ENCODE data around the gene CCDC59. TPM values are rescaled to one million over a fixed set of nuclear protein-coding genes. Genes with fewer than 3 reads are reported as not detected.
A peak's percentile ranks its signal among the peaks of the same experiment; 100 is the strongest.

Gene CCDC59, protein sequence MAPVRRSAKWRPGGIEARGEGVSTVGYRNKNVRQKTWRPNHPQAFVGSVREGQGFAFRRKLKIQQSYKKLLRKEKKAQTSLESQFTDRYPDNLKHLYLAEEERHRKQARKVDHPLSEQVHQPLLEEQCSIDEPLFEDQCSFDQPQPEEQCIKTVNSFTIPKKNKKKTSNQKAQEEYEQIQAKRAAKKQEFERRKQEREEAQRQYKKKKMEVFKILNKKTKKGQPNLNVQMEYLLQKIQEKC
- total RNA-seq (2012; rRNA removed) = 40.4 and 67.2 TPM in 2 replicates

DNA sequence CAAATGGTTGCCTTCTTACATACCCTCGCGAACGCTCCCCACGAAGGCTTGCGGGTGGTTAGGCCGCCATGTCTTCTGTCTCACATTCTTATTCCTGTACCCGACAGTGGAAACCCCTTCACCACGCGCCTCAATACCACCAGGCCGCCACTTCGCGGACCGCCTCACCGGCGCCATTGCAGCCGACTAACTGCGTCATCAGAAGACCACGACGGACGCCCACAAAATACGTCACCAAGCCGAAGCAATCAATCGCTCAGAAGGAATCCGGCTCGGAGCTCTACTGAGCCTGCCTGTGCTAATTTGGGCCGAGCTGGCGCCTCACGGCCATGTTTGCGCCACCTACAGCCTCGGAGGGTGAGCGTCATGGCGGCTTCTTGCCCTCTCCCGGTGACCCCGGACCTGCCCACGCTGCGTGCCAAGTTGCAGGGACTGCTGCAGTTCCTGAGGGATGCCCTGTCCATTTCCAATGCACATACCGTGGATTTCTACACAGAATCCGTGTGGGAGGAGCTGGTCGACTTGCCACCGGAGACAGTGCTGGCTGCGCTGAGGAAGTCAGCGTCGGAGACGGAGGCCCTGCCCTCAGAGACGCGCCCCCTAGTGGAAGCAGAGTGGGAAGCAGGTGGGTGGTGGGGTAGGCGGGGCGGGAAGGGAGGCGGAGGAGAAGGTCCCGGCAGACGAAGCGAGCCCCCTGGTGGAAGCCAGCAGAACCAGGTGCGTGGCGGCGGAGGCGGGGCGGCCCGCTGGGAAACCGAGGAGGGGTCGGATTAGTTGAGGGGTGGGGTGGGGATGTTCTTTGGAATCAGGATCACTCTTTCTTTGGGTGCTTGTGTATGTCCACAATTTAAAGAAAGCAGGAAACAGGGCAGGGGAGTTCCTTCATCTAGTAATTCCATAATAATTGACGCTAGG, at the start of gene CCDC59, which contains the start of gene METTL25:
Gene CCDC59, minus strand, starts transcription at position 188 of the 915 bp plus-strand sequence. Its CDS starts 11 bp downstream, at position 177.
Gene METTL25, plus strand, starts transcription at position 330 of the 915 bp plus-strand sequence. Its CDS starts 37 bp downstream, at position 367.
- Histone ChIP-seq H3K4me1 (ENCODE audit: control insufficient read depth, insufficient read depth, low read length) (peaks cover 13% of the 10 kb centered on the region), H3K27me3 (ENCODE audit: control insufficient read depth, insufficient read depth, low read length) (no peaks in the 10 kb centered on the region), H3K4me3 (ENCODE audit: low read length) (peak within 1 kb of the TSS; percentile 90), H3K9me3 (replicated peaks; ENCODE audit: low read length) (no peaks in the 10 kb centered on the region), H3K36me3 (ENCODE audit: insufficient read depth, low read length) (peaks cover 22% of the 10 kb centered on the region), H3K4me2 (ENCODE audit: low read length) (peak within 1 kb of the TSS; percentile 81), H3K9ac (ENCODE audit: low read depth, low read length) (peak within 1 kb of the TSS; percentile 95)

DNA sequence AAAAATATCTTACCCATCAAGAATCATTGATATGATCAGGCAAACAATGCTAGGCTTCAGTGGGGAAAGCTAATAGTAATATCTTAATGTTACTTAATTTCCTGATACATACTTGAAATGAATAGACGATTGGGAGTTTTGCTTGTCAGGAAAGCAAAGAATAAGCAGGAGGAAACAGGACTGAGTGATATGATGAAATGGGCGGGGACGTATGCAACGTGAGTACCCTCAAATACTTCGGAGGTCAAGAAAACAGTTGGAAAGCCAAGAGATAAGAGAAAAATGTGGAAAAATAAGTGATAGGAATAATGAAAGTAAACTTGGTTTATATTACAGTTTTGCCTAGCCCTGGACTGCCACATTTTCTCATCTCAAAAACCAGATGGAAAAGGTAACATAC, 49.3 kb upstream of the CCDC59 start:
- H3K36me3 ChIP-seq (ENCODE audit: insufficient read depth, low read length) = no peaks in the 10 kb centered on the region
- no peaks in the 10 kb centered on the region for H3K9me3 ChIP-seq (replicated peaks; ENCODE audit: low read length)
- H3K4me3 ChIP-seq (ENCODE audit: low read length) = no peak overlapping the region
- H3K27me3 ChIP-seq (ENCODE audit: control insufficient read depth, insufficient read depth, low read length) = no peaks in the 10 kb centered on the region
- H3K4me1 ChIP-seq (ENCODE audit: control insufficient read depth, insufficient read depth, low read length) = peaks cover 12% of the 10 kb centered on the region
- no peak overlapping the region for H3K4me2 ChIP-seq (ENCODE audit: low read length)
- H3K9ac ChIP-seq (ENCODE audit: low read depth, low read length) = no peak overlapping the region

DNA sequence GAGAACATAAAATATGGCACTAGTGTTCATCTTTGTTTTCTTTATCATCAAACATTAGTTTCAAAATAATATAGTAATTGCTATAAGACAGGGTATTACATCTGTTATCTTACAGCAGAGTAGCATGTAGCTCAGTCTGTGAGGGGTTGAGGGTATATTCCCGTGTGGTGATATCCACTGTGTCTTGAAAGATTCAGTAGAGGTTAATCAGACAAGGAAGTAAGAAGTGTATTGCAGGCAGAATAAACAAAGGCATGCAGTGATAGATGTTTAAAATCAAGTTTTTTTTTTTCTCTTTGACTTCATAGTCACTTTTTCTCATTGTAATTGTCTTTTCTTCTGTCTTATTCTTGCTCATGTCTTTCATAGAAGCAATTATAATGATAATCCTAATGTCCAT, 48.5 kb upstream of the CCDC59 start:
- H3K9ac ChIP-seq (ENCODE audit: low read depth, low read length) = no peak overlapping the region
- H3K27me3 ChIP-seq (ENCODE audit: control insufficient read depth, insufficient read depth, low read length) = no peaks in the 10 kb centered on the region
- H3K4me2 ChIP-seq (ENCODE audit: low read length) = no peak overlapping the region
- H3K4me3 ChIP-seq (ENCODE audit: low read length) = no peak overlapping the region
- H3K36me3 ChIP-seq (ENCODE audit: insufficient read depth, low read length) = no peaks in the 10 kb centered on the region
- H3K4me1 ChIP-seq (ENCODE audit: control insufficient read depth, insufficient read depth, low read length) = peaks cover 5% of the 10 kb centered on the region
- H3K9me3 ChIP-seq (replicated peaks; ENCODE audit: low read length) = no peaks in the 10 kb centered on the region

DNA sequence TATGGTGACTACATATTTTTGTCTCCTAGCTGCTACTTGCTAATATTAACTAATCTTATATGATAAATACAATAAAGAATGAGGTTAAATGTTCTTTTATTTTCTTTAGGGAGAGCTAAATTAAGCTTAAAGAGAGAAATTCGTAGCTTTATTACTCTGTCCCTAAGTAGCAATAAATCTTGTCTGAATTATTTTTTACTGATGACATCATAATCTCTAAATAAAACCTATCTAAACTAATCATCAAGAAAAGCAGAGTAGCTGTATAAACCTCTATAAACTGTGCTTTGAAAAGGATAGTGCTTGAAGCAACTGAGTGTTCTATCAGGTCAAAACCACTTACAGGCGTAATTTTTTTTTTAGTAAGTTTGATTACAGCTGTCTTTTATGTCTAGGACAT, 42.6 kb upstream of the CCDC59 start:
- H3K27me3 ChIP-seq (ENCODE audit: control insufficient read depth, insufficient read depth, low read length) = no peaks in the 10 kb centered on the region
- no peaks in the 10 kb centered on the region for H3K4me1 ChIP-seq (ENCODE audit: control insufficient read depth, insufficient read depth, low read length)
- no peak overlapping the region for H3K9ac ChIP-seq (ENCODE audit: low read depth, low read length)
- H3K9me3 ChIP-seq (replicated peaks; ENCODE audit: low read length) = no peaks in the 10 kb centered on the region
- no peak overlapping the region for H3K4me2 ChIP-seq (ENCODE audit: low read length)
- no peak overlapping the region for H3K4me3 ChIP-seq (ENCODE audit: low read length)
- peaks cover 5% of the 10 kb centered on the region for H3K36me3 ChIP-seq (ENCODE audit: insufficient read depth, low read length)

DNA sequence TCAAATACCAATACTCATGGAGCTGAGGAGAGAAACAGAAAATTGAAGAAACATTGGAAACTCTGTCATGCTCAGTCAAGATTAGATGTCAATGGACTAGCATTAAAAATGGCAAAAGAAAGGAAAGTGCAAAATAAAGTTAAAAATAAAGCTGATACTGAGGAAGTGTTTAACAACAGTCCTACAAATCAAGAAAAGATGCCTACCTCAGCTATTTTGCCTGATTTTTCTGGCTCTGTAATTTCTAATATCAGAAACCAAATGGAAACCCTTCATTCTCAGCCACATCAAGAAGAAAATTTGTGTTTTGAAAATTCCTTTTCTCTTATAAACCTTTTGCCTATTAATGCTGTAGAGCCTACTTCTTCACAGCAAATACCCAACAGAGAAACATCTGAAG, 40.7 kb upstream of the CCDC59 start:
- no peaks in the 10 kb centered on the region for H3K9me3 ChIP-seq (replicated peaks; ENCODE audit: low read length)
- no peak overlapping the region for H3K9ac ChIP-seq (ENCODE audit: low read depth, low read length)
- H3K4me2 ChIP-seq (ENCODE audit: low read length) = no peak overlapping the region
- H3K27me3 ChIP-seq (ENCODE audit: control insufficient read depth, insufficient read depth, low read length) = no peaks in the 10 kb centered on the region
- no peaks in the 10 kb centered on the region for H3K4me1 ChIP-seq (ENCODE audit: control insufficient read depth, insufficient read depth, low read length)
- H3K4me3 ChIP-seq (ENCODE audit: low read length) = no peak overlapping the region
- H3K36me3 ChIP-seq (ENCODE audit: insufficient read depth, low read length) = peaks cover 5% of the 10 kb centered on the region

DNA sequence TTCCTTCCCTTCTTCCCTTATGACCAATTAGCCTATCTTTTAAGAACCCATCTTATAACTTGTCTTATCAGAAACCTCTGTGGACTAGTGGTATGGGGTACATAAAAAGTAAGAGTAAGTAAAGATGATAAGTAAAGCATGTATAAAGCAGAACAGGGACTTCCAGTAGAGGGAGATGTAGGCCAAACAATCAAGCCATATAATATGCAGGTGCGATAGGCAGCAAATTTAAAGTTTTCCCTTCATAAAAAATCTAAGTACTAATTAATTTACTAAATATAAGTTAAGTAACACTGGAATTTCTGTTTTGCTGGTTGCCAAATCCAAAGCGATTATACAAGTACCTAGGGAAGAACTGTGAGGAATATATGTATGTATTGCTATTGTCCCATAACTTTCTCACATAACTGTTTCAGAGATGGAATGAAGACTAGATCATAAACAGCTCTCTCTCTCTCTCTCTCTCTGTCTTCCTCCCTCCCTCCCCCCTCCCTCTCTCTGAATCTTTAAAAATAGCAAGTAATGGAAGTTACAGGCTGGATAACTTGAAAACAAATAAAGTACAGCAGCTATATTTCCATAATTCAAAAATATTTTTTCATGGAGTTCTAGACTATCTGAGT, 25.9 kb upstream of the CCDC59 start:
- no peaks in the 10 kb centered on the region for H3K9me3 ChIP-seq (replicated peaks; ENCODE audit: low read length)
- no peak overlapping the region for H3K4me3 ChIP-seq (ENCODE audit: low read length)
- no peak overlapping the region for H3K4me2 ChIP-seq (ENCODE audit: low read length)
- H3K9ac ChIP-seq (ENCODE audit: low read depth, low read length) = no peak overlapping the region
- no peaks in the 10 kb centered on the region for H3K27me3 ChIP-seq (ENCODE audit: control insufficient read depth, insufficient read depth, low read length)
- no peaks in the 10 kb centered on the region for H3K4me1 ChIP-seq (ENCODE audit: control insufficient read depth, insufficient read depth, low read length)
- H3K36me3 ChIP-seq (ENCODE audit: insufficient read depth, low read length) = no peaks in the 10 kb centered on the region

DNA sequence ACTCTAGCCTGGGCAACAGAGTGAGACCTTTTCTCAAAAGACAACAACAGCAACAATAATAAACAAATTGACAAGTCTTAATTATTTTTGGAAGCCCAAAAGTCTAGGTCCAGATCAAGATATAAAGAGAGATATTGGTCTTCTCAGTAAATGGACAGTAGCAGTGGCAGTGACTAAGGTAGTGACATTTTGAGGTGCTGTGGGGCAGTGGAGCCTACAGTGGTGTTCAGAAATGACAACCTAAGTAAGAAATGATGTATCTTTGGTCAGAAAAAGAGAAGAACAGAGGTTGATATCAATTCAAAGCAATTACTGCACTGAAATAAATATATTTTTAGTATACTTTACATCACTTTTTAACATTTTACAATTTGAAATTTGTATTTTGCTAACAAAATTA, 20.8 kb upstream of the CCDC59 start:
- no peaks in the 10 kb centered on the region for H3K4me1 ChIP-seq (ENCODE audit: control insufficient read depth, insufficient read depth, low read length)
- H3K9ac ChIP-seq (ENCODE audit: low read depth, low read length) = no peak overlapping the region
- H3K36me3 ChIP-seq (ENCODE audit: insufficient read depth, low read length) = no peaks in the 10 kb centered on the region
- no peaks in the 10 kb centered on the region for H3K9me3 ChIP-seq (replicated peaks; ENCODE audit: low read length)
- H3K4me2 ChIP-seq (ENCODE audit: low read length) = no peak overlapping the region
- H3K4me3 ChIP-seq (ENCODE audit: low read length) = no peak overlapping the region
- H3K27me3 ChIP-seq (ENCODE audit: control insufficient read depth, insufficient read depth, low read length) = no peaks in the 10 kb centered on the region

DNA sequence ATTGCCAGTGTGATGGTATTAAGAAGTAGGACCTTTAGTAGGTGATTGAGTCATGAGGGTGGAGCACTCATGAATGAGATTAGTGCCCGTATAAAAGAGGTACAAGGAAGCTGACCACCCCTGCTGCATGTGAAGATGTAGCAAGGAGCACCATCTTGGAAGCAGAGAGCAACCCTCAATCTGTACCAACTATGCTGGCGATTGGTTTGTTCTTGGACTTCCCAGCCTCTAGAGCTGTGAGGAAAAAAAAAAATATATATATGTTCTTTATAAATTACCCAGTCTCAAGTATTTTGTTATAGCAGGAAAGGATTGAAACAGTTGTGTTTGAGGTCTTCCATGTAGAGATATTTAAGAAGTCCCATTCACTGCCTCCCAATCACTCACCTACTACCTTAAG, 17.0 kb upstream of the CCDC59 start:
- Histone ChIP-seq H3K27me3 (ENCODE audit: control insufficient read depth, insufficient read depth, low read length) (no peaks in the 10 kb centered on the region), H3K9ac (ENCODE audit: low read depth, low read length) (no peak overlapping the region), H3K36me3 (ENCODE audit: insufficient read depth, low read length) (no peaks in the 10 kb centered on the region), H3K4me3 (ENCODE audit: low read length) (no peak overlapping the region), H3K9me3 (replicated peaks; ENCODE audit: low read length) (no peaks in the 10 kb centered on the region), H3K4me2 (ENCODE audit: low read length) (no peak overlapping the region), H3K4me1 (ENCODE audit: control insufficient read depth, insufficient read depth, low read length) (no peaks in the 10 kb centered on the region)

DNA sequence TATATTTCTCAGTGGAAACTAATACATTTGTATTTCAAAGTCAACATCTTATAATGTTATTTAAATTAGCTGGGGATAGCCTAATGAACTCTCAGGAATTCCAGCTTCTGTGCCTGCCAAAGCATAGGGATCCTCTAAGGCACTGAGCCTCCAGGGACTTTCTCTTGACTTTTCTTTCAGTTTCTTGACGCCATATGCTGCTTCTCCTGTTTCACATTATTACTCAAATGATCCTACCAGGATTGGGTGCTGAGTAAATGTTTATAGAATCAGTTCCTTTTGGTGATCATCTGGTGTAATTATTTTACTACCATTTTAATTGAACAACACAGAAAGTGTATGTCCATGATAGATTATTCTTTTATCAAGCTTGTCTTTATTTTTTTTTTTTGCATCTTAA, 8.0 kb upstream of the CCDC59 start:
- Histone ChIP-seq H3K9ac (ENCODE audit: low read depth, low read length) (no peak overlapping the region), H3K36me3 (ENCODE audit: insufficient read depth, low read length) (no peaks in the 10 kb centered on the region), H3K27me3 (ENCODE audit: control insufficient read depth, insufficient read depth, low read length) (no peaks in the 10 kb centered on the region), H3K9me3 (replicated peaks; ENCODE audit: low read length) (no peaks in the 10 kb centered on the region), H3K4me2 (ENCODE audit: low read length) (no peak overlapping the region), H3K4me1 (ENCODE audit: control insufficient read depth, insufficient read depth, low read length) (no peaks in the 10 kb centered on the region), H3K4me3 (ENCODE audit: low read length) (no peak overlapping the region)

DNA sequence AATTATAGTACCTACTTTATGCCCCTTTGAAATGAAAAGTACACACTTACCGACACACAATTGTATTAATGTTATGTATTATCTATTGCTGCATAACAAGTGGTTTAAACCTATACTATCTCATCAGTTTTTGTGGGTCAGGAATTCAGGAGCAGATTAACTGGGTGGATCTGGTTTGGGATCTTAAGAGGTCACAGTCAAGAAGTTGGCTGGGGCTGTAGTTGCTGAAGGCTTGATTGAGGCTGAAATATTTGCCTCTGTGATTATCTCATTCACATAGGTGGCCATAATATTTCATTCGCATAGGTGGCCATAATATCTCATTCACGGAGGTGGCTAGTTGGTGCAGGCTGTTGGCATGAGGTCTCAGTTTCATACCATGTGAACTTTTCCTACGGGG, 5.8 kb upstream of the CCDC59 start:
- H3K27me3 ChIP-seq (ENCODE audit: control insufficient read depth, insufficient read depth, low read length) = no peaks in the 10 kb centered on the region
- no peaks in the 10 kb centered on the region for H3K9me3 ChIP-seq (replicated peaks; ENCODE audit: low read length)
- no peak overlapping the region for H3K4me2 ChIP-seq (ENCODE audit: low read length)
- no peak overlapping the region for H3K4me3 ChIP-seq (ENCODE audit: low read length)
- H3K9ac ChIP-seq (ENCODE audit: low read depth, low read length) = no peak overlapping the region
- no peaks in the 10 kb centered on the region for H3K36me3 ChIP-seq (ENCODE audit: insufficient read depth, low read length)
- H3K4me1 ChIP-seq (ENCODE audit: control insufficient read depth, insufficient read depth, low read length) = peaks cover 5% of the 10 kb centered on the region

DNA sequence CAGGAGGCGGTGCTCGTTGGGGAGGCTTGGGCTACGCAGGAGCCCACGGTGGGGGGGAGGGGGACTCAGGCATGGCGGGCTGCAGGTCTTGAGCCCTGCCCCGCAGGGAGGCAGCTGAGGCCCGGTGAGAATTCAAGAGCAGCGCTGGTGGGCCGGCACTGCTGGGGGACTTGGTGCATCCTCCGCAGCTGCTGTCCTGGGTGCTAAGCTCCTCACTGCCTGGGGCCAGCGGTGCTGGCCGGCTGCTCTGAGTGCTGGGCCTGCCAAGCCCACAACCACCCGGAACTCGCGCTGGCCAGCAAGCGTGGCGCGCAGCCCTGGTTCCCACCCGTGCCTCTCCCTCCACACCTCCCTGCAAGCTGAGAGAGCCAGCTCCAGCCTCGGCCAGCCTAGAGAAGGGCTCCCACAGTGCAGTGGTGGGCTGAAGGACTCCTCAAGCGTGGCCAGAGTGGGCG, 3.3 kb upstream of the CCDC59 start:
- Histone ChIP-seq H3K27me3 (ENCODE audit: control insufficient read depth, insufficient read depth, low read length) (no peaks in the 10 kb centered on the region), H3K4me1 (ENCODE audit: control insufficient read depth, insufficient read depth, low read length) (peaks cover 13% of the 10 kb centered on the region), H3K4me3 (ENCODE audit: low read length) (no peak overlapping the region), H3K9ac (ENCODE audit: low read depth, low read length) (no peak overlapping the region), H3K9me3 (replicated peaks; ENCODE audit: low read length) (no peaks in the 10 kb centered on the region), H3K4me2 (ENCODE audit: low read length) (no peak overlapping the region), H3K36me3 (ENCODE audit: insufficient read depth, low read length) (peaks cover 2% of the 10 kb centered on the region)

Data from skeletal muscle satellite cell (primary cell).